Body of pancreas (tissue), 4 donors: Measurements from ENCODE around the gene DDIT3.

Experiments used
- CTCF ChIP-seq, 7 experiments: fragments of 450-650 bp in 4 of 7; fragments of 200-600 bp in 3 of 7; sonication (generic) in 3 of 7; IDR thresholded peaks; one replicate each; pipeline ENCODE4 v1.5.1; 2016 to 2019; ENCODE audit warnings: antibody characterized with exemption in 7 of 7
- POLR2A ChIP-seq, 3 donors: fragments of 450-650 bp; IDR thresholded peaks; one replicate each; pipeline ENCODE4 v1.6.1; 2016; ENCODE audit warnings: antibody characterized with exemption in 3 of 3, mild to moderate bottlenecking in 2 of 3

GRCh38 chr12:57469296-57470164 lies 50.8 kb downstream of the DDIT3 start:
- no peak for TF ChIP-seq CTCF (IDR thresholded peaks at IDR 0.05)
- no peak for TF ChIP-seq POLR2A (IDR thresholded peaks at IDR 0.05)
